Islet of Langerhans (tissue), 1 donor: Measurements from ENCODE around the gene NDUFS4.
A peak's percentile ranks its signal among the peaks of the same experiment; 100 is the strongest.
"Not testable (repeated sequence)": the region's sequence is repeated elsewhere in the genome, so short reads cannot be mapped to it uniquely, and the experiment has no call there.

Experiments used
- FAIRE-seq: peaks from one replicate; lab custom pipeline; 2011; peaks lifted over from hg19 to GRCh38; lab: Jason Lieb, UNC

The NDUFS4 gene

GRCh38 chr5:53575831-53576230 is 15.4 kb downstream of the NDUFS4 start:
- no peak for FAIRE-seq

DNA sequence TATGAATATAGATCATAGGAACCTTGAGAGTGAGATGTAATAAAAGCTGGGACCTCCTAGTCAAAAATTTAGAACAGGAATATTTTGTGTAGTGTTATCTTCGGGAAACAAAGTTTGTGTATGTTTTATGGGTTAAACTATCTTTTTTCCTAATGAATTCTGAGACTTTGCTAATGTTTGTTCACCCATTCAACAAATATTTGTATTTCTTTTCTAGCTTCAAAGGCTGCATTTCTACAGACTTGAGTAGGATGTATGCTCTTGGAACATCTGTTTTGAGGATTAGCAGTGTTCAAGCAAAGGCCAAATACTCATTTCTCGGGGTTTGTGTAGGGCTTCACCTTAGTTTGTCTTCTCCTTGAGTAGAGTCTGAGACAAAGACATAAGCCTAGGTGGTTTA is 16.2 kb downstream of the NDUFS4 start:
- FAIRE-seq: no peak

DNA sequence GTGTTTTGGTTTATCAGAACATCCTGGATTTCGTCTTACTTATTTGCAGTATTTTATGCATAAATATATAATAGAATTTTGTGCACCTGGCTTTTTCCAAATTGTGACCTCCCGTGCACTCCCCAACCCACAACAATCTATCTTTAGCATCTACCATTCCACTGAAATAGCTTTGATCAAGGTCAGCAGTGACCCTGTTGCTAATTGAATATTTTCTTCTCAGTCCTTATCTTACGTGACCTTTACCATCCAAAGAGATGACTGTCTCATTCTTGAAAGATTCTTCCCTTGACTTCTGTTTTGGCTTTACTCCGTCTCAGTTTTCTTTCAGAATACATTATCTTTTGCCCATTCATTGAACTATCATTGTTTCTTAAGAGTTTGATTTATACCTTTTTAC is 18.4 kb downstream of the NDUFS4 start:
- FAIRE-seq: no peak

DNA sequence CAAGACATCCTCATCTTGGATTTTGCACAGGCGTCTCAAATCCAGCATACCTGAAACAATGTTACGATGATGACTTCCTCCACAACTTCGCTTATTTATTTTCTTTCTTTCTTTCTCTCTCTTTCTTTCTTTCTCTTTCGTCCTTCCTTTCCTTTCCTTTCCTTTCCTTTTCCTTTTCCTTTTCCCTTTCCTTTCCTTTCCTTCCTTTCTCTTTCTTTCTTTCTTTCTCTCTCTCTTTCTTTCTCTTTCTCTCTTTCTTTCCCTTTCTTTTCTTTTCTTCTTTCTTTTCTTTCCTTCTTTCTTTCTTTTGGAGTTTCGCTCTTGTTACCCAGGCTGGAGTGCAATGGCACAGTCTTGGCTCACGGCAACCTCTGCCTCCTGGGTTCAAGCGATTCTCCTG is 20.1 kb downstream of the NDUFS4 start:
- FAIRE-seq: no peak

DNA sequence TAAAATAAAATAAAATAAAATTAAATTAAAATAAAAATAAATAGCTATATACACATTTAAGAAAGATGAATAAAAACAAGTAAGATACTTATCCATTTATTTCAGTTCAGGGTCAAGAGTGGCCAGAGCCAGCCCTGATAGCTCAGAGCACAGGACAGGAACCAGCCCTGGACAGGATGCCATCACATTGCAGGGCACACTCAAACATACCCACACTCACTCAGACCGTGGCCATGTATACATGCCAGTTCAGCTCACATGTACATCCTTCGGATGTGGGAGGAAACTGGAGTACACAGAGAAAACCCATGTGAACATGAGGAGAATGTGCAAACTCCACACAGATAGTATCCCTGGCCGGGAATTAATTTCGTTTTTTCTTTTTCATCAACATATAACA is 21.8 kb downstream of the NDUFS4 start:
- no peak for FAIRE-seq

DNA sequence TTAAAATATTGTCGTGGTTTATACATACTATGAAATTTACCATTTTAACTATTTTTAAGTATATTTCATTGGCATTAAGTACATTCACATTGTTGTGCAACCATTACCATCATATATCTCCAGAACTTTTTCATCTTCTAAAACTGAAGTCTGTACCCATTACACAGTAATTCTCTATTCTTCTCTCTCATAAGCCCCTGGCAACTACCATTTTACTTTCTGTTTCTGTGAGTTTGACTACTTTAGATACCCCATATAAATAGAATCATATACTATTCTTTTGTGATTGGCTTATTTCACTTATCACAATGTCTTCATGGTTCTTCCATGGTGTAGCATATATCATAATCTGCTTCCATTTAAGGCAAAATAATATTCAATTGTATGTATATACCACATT is 30.3 kb downstream of the NDUFS4 start:
- no peak for FAIRE-seq

GRCh38 chr5:53594419-53594818 is 34.0 kb downstream of the NDUFS4 start:
- FAIRE-seq: no peak

DNA sequence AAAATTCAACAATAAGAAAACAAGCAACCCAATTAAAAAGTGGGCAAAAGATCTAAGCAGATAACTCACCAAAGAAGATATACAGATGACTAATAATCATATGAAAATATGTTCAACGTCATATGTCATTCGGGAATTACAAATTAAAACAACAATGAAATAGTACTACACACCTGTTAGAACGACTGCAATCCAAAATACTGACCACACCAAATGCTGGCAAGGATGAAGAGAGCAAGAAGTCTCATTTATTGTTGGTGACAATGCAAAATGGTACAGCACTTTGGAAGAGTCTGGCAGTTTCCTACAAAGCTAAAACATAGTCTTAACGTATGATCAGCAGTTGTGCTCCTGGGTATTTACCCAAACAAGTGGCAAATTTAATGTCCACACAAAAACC is 37.5 kb downstream of the NDUFS4 start:
- no peak for FAIRE-seq

GRCh38 chr5:53601570-53601969 is 41.1 kb downstream of the NDUFS4 start:
- FAIRE-seq: no peak

- no peak for FAIRE-seq
These were observed 42.7 kb downstream of the NDUFS4 start for GRCh38 chr5:53603009-53603687.

DNA sequence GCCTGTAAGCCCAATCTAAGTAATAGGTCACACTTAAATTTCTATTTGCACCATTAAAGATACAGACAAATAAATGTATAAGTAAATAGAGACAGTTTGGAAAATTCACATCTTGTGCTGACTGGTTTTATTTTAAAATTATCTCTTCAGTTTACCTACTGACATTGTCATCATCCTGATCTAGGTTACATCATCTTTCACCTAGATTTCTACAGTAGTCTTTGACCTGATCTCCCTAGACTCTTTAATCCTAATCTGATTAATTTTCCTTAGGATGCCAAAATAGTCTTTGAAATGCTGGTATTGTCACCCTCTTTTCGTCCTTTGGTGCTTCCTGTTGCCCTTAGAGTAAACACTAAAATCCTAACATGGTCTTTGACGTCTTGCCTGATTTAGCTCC is 43.9 kb downstream of the NDUFS4 start:
- FAIRE-seq: peak; percentile 41

DNA sequence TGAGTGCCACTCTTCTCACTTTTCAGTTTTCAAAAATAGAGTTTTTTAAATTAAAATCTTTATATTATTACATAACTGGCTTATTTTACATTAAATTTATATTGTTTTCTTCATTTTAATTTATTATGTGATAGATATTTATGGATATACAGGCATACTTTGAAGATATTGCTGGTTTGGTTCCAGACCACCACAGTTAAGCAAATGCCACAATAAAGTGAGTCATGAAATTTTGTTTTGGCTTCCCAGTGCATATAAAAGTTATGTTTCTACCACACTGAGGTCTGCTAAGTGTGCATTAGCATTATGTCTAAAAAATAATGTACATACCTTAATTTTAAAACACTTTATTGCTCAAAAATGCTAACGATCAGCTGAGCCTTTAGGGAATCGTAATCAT is 47.4 kb downstream of the NDUFS4 start:
- FAIRE-seq: no peak

- FAIRE-seq: not testable (repeated sequence)
These were observed 48.5 kb downstream of the NDUFS4 start for GRCh38 chr5:53608897-53609296.

DNA sequence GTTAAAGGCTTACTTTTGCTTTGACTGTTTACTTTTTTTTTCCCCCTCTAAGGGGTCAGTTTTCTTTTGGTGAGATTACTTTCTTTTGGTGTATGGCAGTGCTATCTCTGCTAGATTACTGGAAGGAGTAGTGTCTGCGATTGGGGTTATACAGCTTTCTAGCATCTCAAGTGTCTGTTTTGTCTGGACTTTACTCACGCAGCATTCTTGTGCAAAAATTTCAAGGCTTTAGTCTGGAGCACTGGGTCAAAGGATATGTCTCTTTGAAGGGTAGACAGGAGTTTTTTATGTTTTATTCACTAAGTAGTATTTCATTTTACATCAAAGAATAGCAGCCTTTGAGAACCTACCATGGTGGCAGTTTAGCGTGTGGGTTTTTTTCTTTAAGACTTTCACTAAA is 52.6 kb downstream of the NDUFS4 start:
- no peak for FAIRE-seq

- peak; percentile 13 for FAIRE-seq
These were observed 53.1 kb downstream of the NDUFS4 start for GRCh38 chr5:53613536-53613935.

- no peak for FAIRE-seq
These were observed 54.0 kb downstream of the NDUFS4 start for GRCh38 chr5:53614376-53614885.

DNA sequence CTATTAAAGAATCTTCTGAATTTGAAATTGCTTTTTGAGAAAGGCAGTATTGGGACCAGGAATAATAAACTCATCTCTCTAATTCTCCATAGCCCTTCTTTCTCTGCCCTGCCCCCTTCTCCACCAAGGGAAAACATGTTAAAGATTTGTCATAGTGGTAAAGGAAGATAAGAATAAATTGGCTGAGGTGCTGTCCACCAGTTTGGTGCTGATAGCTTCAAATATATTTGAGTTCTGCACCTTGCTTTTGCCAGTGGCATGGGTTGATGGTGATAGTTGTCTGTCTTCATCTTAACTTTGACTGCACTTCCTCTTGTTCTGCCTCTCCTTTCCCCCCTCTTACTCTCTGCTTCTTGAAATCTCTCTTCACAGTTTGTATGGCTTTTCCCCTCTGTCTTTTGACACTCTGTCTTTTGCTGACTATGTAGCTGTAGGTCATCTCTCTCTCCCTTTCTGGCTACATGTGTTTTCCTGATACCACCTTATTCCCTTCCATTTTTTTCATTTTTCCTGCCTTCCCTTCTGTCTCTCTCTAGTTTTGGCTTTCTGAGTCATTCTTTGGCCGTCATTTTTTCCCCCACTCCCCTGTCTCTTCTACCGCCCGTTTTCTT is 56.6 kb downstream of the NDUFS4 start:
- no peak for FAIRE-seq

GRCh38 chr5:53631251-53631650 is 70.8 kb downstream of the NDUFS4 start:
- no peak for FAIRE-seq

GRCh38 chr5:53642061-53642460 is 81.6 kb downstream of the NDUFS4 start:
- no peak for FAIRE-seq

DNA sequence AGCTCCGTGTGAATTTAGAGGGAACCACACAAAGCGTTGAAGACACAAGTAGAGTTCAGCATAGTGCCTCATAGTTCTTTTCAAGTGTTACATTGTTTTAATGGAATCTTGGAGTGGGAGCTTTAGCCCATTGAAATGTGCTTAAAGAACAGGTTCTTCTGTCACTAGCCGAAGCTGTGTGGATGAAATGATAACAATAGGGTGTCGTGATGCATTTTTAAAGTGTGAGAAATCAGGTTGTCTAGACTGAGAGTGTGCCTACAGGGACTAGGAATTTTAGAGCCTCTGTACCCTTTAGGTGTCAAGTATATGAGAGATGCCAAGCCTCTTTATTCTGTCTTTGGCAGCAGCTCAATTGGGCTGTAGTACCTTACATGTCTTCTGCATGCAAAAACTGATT is 83.0 kb downstream of the NDUFS4 start:
- FAIRE-seq: no peak

DNA sequence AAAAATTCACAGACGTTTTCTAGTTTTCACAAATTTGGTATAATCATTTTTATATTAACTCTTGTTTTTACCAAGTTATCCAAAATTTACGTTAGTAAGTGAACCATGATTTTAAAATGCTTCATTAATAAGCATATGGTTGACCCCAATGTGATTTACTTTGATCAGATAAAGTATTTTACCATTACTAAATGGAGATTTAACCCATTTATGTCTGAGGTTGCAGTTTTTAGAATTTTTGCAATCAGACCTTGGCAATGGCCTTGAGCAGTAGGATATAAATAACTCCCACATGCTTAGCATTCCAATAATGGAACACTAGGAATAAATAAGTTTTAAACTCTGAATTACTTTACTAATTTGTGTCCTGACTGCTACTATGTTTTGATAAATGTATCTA is 84.6 kb downstream of the NDUFS4 start:
- FAIRE-seq: peak; percentile 38

- no peak for FAIRE-seq
These were observed 88.9 kb downstream of the NDUFS4 start for GRCh38 chr5:53649352-53649751.

- not testable (repeated sequence) for FAIRE-seq
These were observed 100.1 kb downstream of the NDUFS4 start for GRCh38 chr5:53660573-53660972.

DNA sequence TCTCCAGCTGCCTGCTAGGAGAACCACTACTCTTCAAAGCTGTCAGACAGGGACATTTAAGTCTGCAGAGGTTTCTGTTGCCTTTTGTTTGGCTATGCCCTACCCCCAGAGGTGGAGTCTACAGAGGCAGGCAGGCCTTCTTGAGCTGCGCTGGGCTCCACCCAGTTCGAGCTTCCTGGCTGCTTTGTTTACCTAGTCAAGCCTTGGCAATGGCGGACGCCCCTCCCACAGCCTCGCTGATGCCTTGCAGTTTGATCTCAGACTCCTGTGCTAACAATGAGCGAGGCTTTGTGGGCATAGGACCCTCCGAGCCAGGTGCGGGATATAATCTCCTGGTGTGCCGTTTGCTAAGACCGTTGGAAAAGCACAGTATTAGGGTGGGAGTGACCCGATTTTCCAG is 104.9 kb downstream of the NDUFS4 start:
- not testable (repeated sequence) for FAIRE-seq
